COLO668 (cell line): ENCODE data around the gene SERINC5.
"Not testable (repeated sequence)": the region's sequence is repeated elsewhere in the genome, so short reads cannot be mapped to it uniquely, and the experiment has no call there.

Experiments used
- DNase-seq: peaks from one replicate; lab custom pipeline; 2025; ENCODE audit not compliant: unreplicated experiment; lab: John Stamatoyannopoulos, UW

The SERINC5 gene

GRCh38 chr5:80255811-80256712, at the start of gene SERINC5:
Gene SERINC5 (minus strand): TSS chr5:80256048. CDS start chr5:80255922, 126 bp downstream.
- DNase-seq: peak; percentile 78

- DNase-seq: peak; percentile 12
Observed at GRCh38 chr5:80302636-80303035, 46.8 kb upstream of the SERINC5 start.

GRCh38 chr5:80301342-80301741, 45.5 kb upstream of the SERINC5 start:
- not testable (repeated sequence) for DNase-seq

- DNase-seq: not testable (repeated sequence)
Observed at GRCh38 chr5:80300796-80301195, 44.9 kb upstream of the SERINC5 start.

- DNase-seq: no peak
Observed at GRCh38 chr5:80300125-80300524, 44.3 kb upstream of the SERINC5 start.

GRCh38 chr5:80299601-80300000, 43.8 kb upstream of the SERINC5 start:
- DNase-seq: no peak

GRCh38 chr5:80296121-80296520, 40.3 kb upstream of the SERINC5 start:
- no peak for DNase-seq

- DNase-seq: no peak
Observed at GRCh38 chr5:80291761-80292160, 35.9 kb upstream of the SERINC5 start.

GRCh38 chr5:80289320-80289719, 33.5 kb upstream of the SERINC5 start:
- DNase-seq: no peak

GRCh38 chr5:80288177-80288576, 32.3 kb upstream of the SERINC5 start:
- no peak for DNase-seq

GRCh38 chr5:80284720-80285119, 28.9 kb upstream of the SERINC5 start:
- no peak for DNase-seq

- DNase-seq: no peak
Observed at GRCh38 chr5:80283360-80283759, 27.5 kb upstream of the SERINC5 start.

- no peak for DNase-seq
Observed at GRCh38 chr5:80282054-80282453, 26.2 kb upstream of the SERINC5 start.

GRCh38 chr5:80277191-80277590, 21.3 kb upstream of the SERINC5 start:
- no peak for DNase-seq

GRCh38 chr5:80276186-80276585, 20.3 kb upstream of the SERINC5 start:
- DNase-seq: no peak

- no peak for DNase-seq
Observed at GRCh38 chr5:80275347-80275746, 19.5 kb upstream of the SERINC5 start.

- DNase-seq: not testable (repeated sequence)
Observed at GRCh38 chr5:80270543-80270942, 14.7 kb upstream of the SERINC5 start.

GRCh38 chr5:80269991-80270438, 14.2 kb upstream of the SERINC5 start:
- DNase-seq: no peak

- DNase-seq: no peak
Observed at GRCh38 chr5:80268916-80269315, 13.1 kb upstream of the SERINC5 start.

GRCh38 chr5:80266566-80266965, 10.7 kb upstream of the SERINC5 start:
- no peak for DNase-seq

- no peak for DNase-seq
Observed at GRCh38 chr5:80260461-80260860, 4.6 kb upstream of the SERINC5 start.

- no peak for DNase-seq
Observed at GRCh38 chr5:80259511-80260203, 3.8 kb upstream of the SERINC5 start.
